Nucleus accumbens (tissue), 56 donors: ENCODE data around the gene LAMA3.

ENCODE experiments used
- DNase-seq, 56 donors: peaks; one replicate each; lab custom pipeline; 2025; lab: John Stamatoyannopoulos, UW

The LAMA3 gene

GRCh38 chr18:23887493-23887892 is 198.2 kb downstream of the LAMA3 start:
- DNase-seq, result no peak

- no peak for DNase-seq
Measured at GRCh38 chr18:23888881-23889280, 199.6 kb downstream of the LAMA3 start.

- no peak for DNase-seq
Measured at GRCh38 chr18:23889907-23890306, 200.7 kb downstream of the LAMA3 start.

- no peak for DNase-seq
Measured at GRCh38 chr18:23890589-23890988, 201.3 kb downstream of the LAMA3 start.

- DNase-seq, result no peak
Measured at GRCh38 chr18:23893653-23894052, 204.4 kb downstream of the LAMA3 start.

GRCh38 chr18:23894661-23895175 is 205.5 kb downstream of the LAMA3 start:
- DNase-seq, result no peak

GRCh38 chr18:23897291-23897690 is 208.0 kb downstream of the LAMA3 start:
- DNase-seq, result no peak

- no peak for DNase-seq
Measured at GRCh38 chr18:23897733-23898132, 208.5 kb downstream of the LAMA3 start.

- no peak for DNase-seq
Measured at GRCh38 chr18:23900994-23901393, 211.7 kb downstream of the LAMA3 start.

- DNase-seq, result peak in 1 of 56 donors; percentile 4
Measured at GRCh38 chr18:23902396-23902795, 213.1 kb downstream of the LAMA3 start.

GRCh38 chr18:23903971-23904370 is 214.7 kb downstream of the LAMA3 start:
- DNase-seq, result no peak

GRCh38 chr18:23906658-23907057 is 217.4 kb downstream of the LAMA3 start:
- no peak for DNase-seq

- DNase-seq, result no peak
Measured at GRCh38 chr18:23908827-23909226, 219.6 kb downstream of the LAMA3 start.

GRCh38 chr18:23910032-23910431 is 220.8 kb downstream of the LAMA3 start:
- DNase-seq, result no peak

- no peak for DNase-seq
Measured at GRCh38 chr18:23912356-23912755, 223.1 kb downstream of the LAMA3 start.

- no peak for DNase-seq
Measured at GRCh38 chr18:23916338-23916737, 227.1 kb downstream of the LAMA3 start.

- DNase-seq, result peak in 39 of 56 donors; percentile 1 to 83 (median 19)
Measured at GRCh38 chr18:23918395-23919032, 229.3 kb downstream of the LAMA3 start.

- DNase-seq, result no peak
Measured at GRCh38 chr18:23920054-23920453, 230.8 kb downstream of the LAMA3 start.

- DNase-seq, result no peak
Measured at GRCh38 chr18:23921716-23922285, 232.5 kb downstream of the LAMA3 start.

GRCh38 chr18:23922939-23923338 is 233.7 kb downstream of the LAMA3 start:
- no peak for DNase-seq

- DNase-seq, result no peak
Measured at GRCh38 chr18:23924813-23925212, 235.6 kb downstream of the LAMA3 start.

- no peak for DNase-seq
Measured at GRCh38 chr18:23926571-23926970, 237.3 kb downstream of the LAMA3 start.
